Measurements from ENCODE around the gene CMTM3. TPM values are rescaled to one million over a fixed set of nuclear protein-coding genes. Genes with fewer than 3 reads are reported as not detected.

CMTM3 gene
- total and polyA plus RNA-seq, 9 of the 15 experiments (the other 6 are each of a cell fraction or from before 2014, with no cell fraction given) = 4.6 to 33.4 (median 17.5) TPM

DNA sequence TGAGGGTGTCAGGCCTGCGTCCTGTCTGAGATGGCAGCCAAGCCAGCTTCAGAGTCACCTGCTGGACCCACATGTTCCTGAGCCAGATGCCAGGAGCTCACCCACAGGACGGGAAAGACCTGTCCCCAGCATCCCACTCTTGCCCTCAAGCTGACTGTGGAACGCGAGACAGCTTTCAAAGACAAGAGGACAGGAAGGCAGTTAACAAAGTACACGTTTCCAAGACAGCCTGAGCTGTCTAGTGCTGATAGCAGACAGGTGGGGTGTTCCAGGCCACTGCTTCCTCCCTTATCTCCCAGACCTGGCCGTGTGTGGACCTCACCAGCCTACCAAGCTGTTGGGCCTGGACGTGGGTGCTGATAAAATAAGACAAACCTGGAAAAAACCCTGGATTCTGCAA lies 13.2 kb downstream of the CMTM3 start (continued):
- TF ChIP-seq, protein P1, sequence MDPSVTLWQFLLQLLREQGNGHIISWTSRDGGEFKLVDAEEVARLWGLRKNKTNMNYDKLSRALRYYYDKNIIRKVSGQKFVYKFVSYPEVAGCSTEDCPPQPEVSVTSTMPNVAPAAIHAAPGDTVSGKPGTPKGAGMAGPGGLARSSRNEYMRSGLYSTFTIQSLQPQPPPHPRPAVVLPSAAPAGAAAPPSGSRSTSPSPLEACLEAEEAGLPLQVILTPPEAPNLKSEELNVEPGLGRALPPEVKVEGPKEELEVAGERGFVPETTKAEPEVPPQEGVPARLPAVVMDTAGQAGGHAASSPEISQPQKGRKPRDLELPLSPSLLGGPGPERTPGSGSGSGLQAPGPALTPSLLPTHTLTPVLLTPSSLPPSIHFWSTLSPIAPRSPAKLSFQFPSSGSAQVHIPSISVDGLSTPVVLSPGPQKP (CRISPR knock-in tag; IDR thresholded peaks at IDR 0.05) = no peak
- TF ChIP-seq MYNN (IDR thresholded peaks at IDR 0.05) = peak; percentile 78; the same call in 1 of the 2 replicates
- TF ChIP-seq MYNN (CRISPR knock-in tag; IDR thresholded peaks at IDR 0.05) = no peak
- peak; percentile 87 for TF ChIP-seq STAT5A (IDR thresholded peaks at IDR 0.05; ENCODE audit: borderline replicate concordance, low read length)
- TF ChIP-seq SIN3A (IDR thresholded peaks at IDR 0.05; ENCODE audit: borderline replicate concordance in 2 of 2, control insufficient read depth in 1 of 2, low read depth in 2 of 2, low read length in 2 of 2) = peak in 1 of 2 experiments; percentile 9; a peak in 1 of 4 replicates
- no peak for TF ChIP-seq SRSF7 (optimal IDR thresholded peaks at IDR 0.05; ENCODE audit: low read depth, low read length)
- no peak for TF ChIP-seq POLR3G (IDR thresholded peaks at IDR 0.05; ENCODE audit: extremely low read depth, insufficient read length, insufficient replicate concordance)
- TF ChIP-seq, protein P2, sequence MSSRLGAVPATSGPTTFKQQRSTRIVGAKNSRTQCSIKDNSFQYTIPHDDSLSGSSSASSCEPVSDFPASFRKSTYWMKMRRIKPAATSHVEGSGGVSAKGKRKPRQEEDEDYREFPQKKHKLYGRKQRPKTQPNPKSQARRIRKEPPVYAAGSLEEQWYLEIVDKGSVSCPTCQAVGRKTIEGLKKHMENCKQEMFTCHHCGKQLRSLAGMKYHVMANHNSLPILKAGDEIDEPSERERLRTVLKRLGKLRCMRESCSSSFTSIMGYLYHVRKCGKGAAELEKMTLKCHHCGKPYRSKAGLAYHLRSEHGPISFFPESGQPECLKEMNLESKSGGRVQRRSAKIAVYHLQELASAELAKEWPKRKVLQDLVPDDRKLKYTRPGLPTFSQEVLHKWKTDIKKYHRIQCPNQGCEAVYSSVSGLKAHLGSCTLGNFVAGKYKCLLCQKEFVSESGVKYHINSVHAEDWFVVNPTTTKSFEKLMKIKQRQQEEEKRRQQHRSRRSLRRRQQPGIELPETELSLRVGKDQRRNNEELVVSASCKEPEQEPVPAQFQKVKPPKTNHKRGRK (tag; IDR thresholded peaks at IDR 0.05) = no peak
- TF ChIP-seq, protein P3, sequence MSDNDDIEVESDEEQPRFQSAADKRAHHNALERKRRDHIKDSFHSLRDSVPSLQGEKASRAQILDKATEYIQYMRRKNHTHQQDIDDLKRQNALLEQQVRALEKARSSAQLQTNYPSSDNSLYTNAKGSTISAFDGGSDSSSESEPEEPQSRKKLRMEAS (CRISPR knock-in tag; IDR thresholded peaks at IDR 0.05) = peak; percentile 26; the same call in 1 of the 2 replicates
- TF ChIP-seq BRF1 (IDR thresholded peaks at IDR 0.05; ENCODE audit: borderline replicate concordance, extremely low read depth, insufficient read length) = no peak
- peak; percentile 96 for TF ChIP-seq TCF3 (CRISPR knock-in tag; IDR thresholded peaks at IDR 0.05)
- no peak for TF ChIP-seq RBM17 (IDR thresholded peaks at IDR 0.05; ENCODE audit: borderline replicate concordance, low read depth, low read length)
- TF ChIP-seq, protein P4, sequence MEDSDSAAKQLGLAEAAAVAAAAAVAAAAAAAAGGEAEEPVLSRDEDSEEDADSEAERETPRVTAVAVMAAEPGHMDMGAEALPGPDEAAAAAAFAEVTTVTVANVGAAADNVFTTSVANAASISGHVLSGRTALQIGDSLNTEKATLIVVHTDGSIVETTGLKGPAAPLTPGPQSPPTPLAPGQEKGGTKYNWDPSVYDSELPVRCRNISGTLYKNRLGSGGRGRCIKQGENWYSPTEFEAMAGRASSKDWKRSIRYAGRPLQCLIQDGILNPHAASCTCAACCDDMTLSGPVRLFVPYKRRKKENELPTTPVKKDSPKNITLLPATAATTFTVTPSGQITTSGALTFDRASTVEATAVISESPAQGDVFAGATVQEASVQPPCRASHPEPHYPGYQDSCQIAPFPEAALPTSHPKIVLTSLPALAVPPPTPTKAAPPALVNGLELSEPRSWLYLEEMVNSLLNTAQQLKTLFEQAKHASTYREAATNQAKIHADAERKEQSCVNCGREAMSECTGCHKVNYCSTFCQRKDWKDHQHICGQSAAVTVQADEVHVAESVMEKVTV (CRISPR knock-in tag; IDR thresholded peaks at IDR 0.05) = no peak
- TF ChIP-seq ETV5 (CRISPR knock-in tag; IDR thresholded peaks at IDR 0.05; ENCODE audit: low read depth) = peak; percentile 53; the same call in 1 of the 2 replicates
- TF ChIP-seq, protein P5, sequence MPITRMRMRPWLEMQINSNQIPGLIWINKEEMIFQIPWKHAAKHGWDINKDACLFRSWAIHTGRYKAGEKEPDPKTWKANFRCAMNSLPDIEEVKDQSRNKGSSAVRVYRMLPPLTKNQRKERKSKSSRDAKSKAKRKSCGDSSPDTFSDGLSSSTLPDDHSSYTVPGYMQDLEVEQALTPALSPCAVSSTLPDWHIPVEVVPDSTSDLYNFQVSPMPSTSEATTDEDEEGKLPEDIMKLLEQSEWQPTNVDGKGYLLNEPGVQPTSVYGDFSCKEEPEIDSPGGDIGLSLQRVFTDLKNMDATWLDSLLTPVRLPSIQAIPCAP (CRISPR knock-in tag; IDR thresholded peaks at IDR 0.05; ENCODE audit: borderline replicate concordance) = no peak
- TF ChIP-seq FOXK1 (CRISPR knock-in tag; IDR thresholded peaks at IDR 0.05; ENCODE audit: borderline replicate concordance) = no peak
- TF ChIP-seq GTF2F1 (IDR thresholded peaks at IDR 0.05; ENCODE audit: low read depth, low read length) = no peak
- TF ChIP-seq, protein P6, sequence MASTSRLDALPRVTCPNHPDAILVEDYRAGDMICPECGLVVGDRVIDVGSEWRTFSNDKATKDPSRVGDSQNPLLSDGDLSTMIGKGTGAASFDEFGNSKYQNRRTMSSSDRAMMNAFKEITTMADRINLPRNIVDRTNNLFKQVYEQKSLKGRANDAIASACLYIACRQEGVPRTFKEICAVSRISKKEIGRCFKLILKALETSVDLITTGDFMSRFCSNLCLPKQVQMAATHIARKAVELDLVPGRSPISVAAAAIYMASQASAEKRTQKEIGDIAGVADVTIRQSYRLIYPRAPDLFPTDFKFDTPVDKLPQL (IDR thresholded peaks at IDR 0.05; ENCODE audit: extremely low read depth, insufficient read length) = no peak
- TF ChIP-seq BACH1 (tag; IDR thresholded peaks at IDR 0.05) = 0 out of 2 replicates have a peak, but pooled peaks have one; percentile 11
- no peak for TF ChIP-seq ZC3H4 (CRISPR knock-in tag; IDR thresholded peaks at IDR 0.05; ENCODE audit: borderline replicate concordance)
- TF ChIP-seq SIRT6 (IDR thresholded peaks at IDR 0.05; ENCODE audit: low read depth, low read length) = no peak
- TF ChIP-seq ZNF24 (IDR thresholded peaks at IDR 0.05) = no peak
- no peak for TF ChIP-seq PRMT5 (CRISPR knock-in tag; IDR thresholded peaks at IDR 0.05)
